GM10266 (cell line): ENCODE measurements around the gene OR8B4.
"Not testable (repeated sequence)": the region's sequence is repeated elsewhere in the genome, so short reads cannot be mapped to it uniquely, and the experiment has no call there.

ENCODE experiments used
- DNase-seq: peaks from one replicate; pipeline ENCODE4 v3.0.0; 2012; ENCODE audit errors: extremely low spot score
- TF ChIP-seq, protein P1 (sequence below): IDR thresholded peaks from 2 replicates; pipeline ENCODE4 v1.5.1; 2012; ENCODE audit warnings: mild to moderate bottlenecking, low read depth; ENCODE audit not compliant: control insufficient read depth, insufficient read depth; ENCODE audit errors: missing control alignments

The OR8B4 gene

DNA sequence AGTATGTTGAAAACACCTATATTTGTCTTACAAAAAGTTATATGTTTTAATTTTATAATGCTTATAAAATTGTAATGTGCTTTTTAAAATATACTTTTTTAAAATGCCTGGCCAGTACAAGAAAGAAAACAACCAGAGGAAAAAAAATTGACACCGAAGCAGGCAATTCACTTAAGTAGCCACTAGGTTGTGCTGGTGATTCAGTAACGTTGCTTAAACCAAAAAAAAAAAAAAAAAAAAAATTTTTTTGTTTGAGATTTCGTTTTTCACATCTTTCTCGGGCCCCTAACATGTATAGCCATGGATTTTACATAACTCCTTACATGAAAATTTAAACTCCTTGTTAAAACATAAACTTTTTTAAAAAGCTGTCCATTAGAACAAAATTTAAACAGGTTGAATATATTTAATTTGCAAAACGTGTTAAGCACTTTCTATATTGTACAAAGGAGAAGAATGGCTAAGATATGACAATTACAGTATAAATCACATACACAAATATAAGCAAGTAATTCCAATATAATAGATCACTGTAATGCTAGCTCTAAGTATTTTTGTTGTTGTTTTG is 9.2 kb downstream of the OR8B4 start:
- TF ChIP-seq, protein P1, sequence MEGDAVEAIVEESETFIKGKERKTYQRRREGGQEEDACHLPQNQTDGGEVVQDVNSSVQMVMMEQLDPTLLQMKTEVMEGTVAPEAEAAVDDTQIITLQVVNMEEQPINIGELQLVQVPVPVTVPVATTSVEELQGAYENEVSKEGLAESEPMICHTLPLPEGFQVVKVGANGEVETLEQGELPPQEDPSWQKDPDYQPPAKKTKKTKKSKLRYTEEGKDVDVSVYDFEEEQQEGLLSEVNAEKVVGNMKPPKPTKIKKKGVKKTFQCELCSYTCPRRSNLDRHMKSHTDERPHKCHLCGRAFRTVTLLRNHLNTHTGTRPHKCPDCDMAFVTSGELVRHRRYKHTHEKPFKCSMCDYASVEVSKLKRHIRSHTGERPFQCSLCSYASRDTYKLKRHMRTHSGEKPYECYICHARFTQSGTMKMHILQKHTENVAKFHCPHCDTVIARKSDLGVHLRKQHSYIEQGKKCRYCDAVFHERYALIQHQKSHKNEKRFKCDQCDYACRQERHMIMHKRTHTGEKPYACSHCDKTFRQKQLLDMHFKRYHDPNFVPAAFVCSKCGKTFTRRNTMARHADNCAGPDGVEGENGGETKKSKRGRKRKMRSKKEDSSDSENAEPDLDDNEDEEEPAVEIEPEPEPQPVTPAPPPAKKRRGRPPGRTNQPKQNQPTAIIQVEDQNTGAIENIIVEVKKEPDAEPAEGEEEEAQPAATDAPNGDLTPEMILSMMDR = peak; percentile 46
- peak; percentile 32 for DNase-seq

DNA sequence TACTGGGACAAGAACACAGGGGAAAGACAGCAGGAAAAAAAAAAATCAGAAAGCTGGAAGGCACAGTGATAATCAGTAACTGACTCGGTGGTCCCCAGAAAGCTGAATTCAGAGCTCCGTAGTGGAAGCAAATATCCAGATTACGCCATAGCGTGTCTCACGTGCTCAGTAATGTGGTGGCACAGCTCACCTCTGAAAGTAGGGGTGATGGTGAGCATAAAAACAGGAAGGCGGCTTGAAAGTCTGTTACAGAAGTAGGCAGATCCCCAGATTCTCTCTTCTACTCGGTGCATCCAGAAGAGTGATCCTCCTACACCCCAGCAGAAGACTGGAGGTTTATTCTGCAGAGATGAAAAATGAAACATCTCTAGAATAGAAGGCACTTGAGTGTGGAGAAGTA is 14.8 kb downstream of the OR8B4 start:
- TF ChIP-seq, protein P1 = no peak
- DNase-seq = no peak

DNA sequence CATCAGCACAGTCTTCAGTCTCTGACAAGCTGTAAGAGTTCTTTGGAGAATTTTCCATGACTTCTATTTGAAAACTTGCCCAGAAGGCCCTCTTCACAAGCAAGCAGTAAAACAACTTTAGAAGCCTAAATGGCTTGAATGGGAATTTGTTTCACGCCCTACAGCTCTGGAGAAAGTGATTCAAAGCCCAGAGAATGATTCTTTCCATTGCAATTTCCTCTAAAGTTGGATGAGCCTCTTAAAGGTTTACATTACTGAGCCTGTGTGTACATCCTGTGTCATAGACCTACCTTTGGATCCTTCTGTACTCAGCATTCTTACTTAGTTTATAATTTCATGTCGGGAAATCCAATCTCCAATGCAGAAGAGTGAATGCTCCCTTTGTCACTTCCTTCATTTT is 19.1 kb downstream of the OR8B4 start:
- TF ChIP-seq, protein P1 = no peak
- DNase-seq = no peak

DNA sequence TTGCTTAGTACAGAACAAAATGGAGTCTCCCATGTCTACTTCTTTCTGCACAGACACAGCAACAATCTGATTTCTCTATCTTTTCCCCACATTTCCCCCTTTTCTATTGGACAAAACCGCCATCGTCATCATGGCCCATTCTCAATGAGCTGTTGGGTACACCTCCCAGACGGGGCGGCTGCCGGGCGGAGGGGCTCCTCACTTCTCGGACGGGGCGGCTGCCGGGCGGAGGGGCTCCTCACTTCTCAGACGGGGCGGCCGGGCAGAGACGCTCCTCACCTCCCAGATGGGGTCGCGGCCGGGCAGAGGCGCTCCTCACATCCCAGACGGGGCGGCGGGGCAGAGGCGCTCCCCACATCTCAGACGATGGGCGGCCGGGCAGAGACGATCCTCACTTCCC is 21.5 kb downstream of the OR8B4 start:
- DNase-seq = not testable (repeated sequence)

DNA sequence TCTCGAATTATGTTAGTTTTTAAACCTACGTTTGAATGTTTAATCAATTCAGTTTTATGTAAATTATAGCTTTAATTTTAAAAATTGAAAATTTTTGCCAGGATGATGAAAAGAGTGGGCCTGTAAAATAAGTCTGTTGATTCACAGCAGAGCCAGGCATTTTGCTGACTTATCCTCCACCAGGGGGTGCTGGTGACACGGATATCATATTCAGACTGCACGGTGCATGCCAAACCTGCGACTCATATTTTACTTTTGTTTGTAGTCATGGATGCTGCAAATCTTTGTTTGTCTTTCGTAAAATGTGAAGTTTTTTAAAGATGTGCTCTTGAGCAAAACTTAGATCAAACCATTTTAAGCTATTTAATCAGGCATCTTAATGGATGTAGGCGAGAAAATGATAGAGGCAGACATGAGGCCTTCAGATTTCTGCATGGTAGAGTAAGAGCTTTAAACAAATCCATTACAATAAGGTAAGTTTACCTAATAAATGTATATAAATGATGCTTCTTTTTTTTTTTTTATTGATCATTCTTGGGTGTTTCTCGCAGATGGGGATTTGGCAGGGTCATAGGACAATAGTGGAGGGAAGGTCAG is 22.2 kb downstream of the OR8B4 start:
- TF ChIP-seq, protein P1 = peak; percentile 71
- DNase-seq = peak; percentile 74

DNA sequence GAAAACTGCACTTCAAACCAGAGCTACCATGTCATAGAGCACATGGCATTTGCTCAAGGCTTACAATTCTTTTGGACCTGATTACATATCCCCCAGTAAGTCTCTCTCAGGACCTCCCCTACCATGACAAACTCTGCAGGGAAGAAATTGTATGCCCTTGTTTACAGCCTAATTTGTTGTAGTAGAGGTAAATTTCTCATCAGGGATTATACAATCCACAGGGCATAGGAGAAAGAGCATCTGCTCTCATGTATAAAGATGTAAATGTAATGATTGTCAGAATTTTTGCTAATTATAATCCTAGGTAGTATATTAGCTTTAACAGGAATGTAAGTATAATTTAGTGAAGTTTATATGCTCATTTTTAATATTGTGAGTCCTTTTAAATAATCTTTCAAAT is 25.7 kb downstream of the OR8B4 start, which contains the start of gene OR8B3:
Gene OR8B3, minus strand, starts transcription at position 101 of the 400 bp plus-strand sequence. CDS start 1,673 bp downstream, outside the sequence.
- DNase-seq = no peak
- TF ChIP-seq, protein P1 = no peak

DNA sequence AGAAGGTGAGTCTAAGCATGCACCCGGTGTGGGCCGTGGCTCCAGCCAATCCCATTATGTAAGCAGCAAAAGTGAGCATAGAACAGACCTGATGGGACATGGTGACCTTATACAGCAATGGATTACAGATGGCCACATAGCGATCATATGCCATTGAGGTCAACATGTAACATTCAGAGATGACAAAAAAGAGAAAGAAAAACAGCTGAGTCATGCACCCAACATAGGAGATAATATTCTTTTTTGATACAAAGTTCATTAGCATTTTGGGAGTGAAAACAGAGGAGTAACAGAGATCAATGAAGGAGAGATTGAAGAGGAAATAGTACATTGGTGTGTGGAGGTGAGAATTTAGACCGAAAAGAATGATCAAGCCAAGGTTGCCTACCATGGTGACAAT is 27.8 kb downstream of the OR8B4 start:
- DNase-seq = not testable (repeated sequence)

DNA sequence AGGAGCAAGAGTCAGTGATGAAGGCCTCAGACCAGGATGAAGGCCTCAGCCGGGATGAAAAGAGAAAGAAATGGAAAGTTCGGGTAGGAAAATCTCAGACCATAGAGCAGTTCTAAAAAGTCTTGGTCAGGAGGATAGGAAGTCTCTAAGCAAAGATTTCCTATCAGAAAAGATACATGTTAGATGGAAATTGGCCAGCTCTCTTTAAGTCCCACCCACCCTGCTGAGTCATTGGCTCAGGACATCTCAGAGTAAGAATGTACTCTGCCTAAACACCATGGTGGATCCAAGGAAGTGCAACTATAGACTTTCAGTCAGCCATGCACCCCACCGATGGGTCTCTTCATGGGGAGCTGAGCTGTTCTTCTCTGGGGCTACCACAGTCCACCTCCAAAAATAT is 30.3 kb downstream of the OR8B4 start:
- TF ChIP-seq, protein P1 = no peak
- no peak for DNase-seq
